ENCODE results near the gene ANKRD2.

DNA sequence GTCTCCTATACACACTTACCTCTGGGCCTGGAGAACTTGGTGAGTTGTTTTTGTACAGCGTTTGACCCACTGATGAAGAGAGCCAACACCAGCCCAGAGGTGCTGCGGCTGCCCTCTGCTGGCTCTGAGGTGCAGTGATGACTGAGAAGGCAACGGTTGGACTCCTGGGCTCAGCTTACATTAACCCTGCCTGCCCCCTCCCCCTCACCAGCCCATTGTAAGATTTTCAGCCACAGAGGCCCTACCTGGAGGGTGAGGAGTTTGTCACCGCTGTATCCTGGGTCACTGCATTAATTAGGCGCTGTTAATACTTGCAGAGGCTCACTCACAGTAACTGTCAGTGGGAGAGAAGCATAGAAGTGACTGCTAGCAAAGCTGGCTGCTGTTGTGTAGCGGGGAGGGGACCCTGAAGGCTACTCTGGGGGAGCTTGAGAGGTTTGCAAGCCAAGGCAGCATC, 19.0 kb upstream of the ANKRD2 start:
- TF ChIP-seq EP300 (IDR thresholded peaks at IDR 0.05) (no peak), POLR2A (IDR thresholded peaks at IDR 0.05) (no peak), POLR2AphosphoS5 (IDR thresholded peaks at IDR 0.05) (peak in 1 of 3 donors; percentile 52)
- TF ChIP-seq, protein P1, sequence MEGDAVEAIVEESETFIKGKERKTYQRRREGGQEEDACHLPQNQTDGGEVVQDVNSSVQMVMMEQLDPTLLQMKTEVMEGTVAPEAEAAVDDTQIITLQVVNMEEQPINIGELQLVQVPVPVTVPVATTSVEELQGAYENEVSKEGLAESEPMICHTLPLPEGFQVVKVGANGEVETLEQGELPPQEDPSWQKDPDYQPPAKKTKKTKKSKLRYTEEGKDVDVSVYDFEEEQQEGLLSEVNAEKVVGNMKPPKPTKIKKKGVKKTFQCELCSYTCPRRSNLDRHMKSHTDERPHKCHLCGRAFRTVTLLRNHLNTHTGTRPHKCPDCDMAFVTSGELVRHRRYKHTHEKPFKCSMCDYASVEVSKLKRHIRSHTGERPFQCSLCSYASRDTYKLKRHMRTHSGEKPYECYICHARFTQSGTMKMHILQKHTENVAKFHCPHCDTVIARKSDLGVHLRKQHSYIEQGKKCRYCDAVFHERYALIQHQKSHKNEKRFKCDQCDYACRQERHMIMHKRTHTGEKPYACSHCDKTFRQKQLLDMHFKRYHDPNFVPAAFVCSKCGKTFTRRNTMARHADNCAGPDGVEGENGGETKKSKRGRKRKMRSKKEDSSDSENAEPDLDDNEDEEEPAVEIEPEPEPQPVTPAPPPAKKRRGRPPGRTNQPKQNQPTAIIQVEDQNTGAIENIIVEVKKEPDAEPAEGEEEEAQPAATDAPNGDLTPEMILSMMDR (IDR thresholded peaks at IDR 0.05): peak in 5 of 7 experiments; percentile 60 to 71 (median 63)
